Suppressor macrophage (primary cell): ENCODE results near the gene ARHGAP21.
"Not testable (repeated sequence)": the region's sequence is repeated elsewhere in the genome, so short reads cannot be mapped to it uniquely, and the experiment has no call there.

Source experiments
- DNase-seq, 4 experiments: peaks; one replicate each; pipeline ENCODE4 v3.0.0-alpha.2; 2020 to 2022

The ARHGAP21 gene

DNA sequence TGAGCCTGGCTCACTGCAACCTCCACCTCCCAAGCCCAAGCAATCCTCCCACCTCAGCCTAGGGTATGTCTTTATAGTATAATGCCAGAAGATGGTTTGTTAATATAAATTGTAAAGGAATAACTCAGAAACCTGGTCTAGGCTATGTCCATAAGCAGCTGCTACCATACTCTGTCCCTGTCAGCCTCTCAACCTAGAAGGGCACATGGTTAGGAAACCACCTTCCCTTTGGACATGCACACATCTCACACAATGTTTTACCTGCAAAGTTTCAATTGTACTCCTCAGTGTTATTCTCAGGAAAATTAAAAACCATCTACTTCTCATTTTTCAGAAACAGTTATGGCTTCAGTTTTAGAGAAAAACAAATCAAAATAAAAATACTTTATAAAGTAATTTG is 40.1 kb downstream of the ARHGAP21 start:
- no peak for DNase-seq

DNA sequence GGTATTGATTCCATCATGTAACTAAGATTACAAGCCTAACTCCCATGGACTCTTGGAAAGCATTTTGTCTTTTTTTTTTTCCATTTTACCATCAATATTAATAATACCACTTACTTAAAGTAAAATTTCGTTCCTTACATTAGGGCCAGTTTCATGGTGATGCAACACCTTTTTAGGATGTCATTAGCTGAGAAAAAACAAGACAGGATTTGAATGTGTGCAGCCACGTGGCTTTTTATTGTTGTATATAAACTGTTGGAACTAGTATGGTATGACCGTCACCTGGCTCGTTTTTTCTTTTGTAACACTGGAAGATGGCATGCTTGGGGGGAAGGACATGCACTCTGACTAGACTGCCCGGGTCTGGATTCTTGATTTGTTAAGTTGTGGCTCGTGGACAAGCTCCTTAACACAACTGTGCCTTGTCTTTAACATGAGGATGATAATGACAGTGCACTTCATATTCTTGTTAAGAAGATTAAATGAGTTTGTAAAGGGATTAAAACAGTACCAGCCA is 42.1 kb downstream of the ARHGAP21 start:
- DNase-seq = no peak

DNA sequence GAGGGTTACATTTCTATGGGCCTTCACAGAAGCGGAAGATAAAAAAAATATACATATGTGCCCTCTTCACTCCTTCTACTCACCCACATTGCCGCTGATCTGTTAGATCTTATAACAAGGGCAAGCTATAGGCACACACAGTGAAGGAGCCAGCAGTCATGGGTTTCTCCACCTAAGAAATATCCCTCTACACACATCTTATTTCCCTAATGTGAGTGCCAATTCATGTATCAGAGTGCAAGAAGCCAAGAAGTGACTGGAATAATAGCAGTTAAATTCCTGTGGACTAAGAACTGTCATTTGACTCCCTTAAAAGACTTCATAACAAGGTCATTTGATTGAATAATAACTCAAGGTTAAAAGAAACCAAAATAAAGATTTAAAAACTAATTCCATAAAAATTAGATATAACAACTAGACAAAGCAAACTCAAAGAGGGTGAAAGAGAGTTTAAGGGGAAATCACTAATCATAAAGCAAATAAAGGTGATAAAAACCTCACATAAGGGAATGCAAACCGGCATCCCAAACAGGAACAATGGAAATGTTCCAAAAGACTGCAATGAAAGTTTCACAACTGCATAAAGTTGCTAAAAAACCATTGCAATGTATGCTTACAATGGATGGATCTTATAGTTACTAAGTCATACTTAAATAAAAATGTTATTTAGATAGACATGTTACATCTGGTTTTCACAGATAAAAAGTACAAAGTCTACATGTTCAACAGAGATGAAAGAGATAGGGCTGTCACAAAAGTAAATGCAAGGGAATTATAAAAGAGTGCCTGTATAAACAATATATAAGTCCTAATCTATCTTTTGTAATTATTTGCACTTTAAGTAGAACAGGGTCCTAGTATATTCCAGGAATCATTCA is 42.8 kb downstream of the ARHGAP21 start:
- no peak for DNase-seq

DNA sequence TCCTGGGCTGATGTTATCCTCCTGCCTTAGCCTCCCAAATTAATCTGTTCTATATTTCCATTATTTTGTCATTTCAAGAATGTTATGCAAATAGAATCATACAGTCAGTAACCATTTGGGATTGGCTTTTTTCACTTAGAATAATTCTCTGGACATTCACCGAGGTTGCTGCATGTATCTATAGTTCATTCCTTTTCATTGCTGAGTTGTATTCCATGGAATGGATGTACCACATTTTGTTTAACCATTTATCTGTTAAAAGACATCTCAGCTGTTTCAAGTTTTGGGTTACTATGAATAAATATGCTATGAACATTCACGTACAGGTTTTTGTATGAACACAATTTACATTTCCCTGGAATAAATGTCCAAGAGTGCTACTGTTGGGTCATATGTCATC is 44.9 kb downstream of the ARHGAP21 start:
- no peak for DNase-seq

DNA sequence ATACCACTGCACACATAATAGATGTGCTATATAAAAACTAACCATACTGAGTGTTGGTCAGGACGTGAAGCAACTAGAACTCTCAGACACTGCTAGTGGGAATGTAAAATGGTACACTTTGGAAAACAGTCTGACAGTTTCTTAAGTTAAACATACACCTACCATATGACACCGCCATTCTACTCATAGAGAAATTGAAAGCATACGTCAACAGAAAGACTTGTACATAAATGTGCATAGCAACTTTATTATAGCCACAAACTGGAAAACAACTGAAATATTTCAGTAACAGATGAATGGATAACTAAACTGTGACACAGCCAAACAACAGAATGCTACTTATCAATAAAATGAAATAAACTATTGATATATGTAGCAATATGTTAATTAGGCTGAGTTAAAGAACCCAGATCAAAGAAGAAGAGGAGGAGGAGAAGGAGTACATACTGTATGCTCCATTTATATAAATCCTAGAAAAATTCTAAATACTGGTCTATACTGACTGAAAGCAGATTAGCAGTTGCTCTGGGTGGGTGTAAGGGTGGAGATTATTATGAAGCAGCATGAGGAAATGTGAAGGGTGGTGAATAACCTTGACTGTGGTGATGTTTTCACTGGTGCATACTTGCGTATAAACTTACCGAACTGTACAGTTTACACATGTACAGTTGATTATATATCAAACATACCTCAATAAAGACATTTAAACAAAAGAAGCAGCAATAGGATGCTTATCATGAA is 48.6 kb downstream of the ARHGAP21 start:
- DNase-seq = no peak

DNA sequence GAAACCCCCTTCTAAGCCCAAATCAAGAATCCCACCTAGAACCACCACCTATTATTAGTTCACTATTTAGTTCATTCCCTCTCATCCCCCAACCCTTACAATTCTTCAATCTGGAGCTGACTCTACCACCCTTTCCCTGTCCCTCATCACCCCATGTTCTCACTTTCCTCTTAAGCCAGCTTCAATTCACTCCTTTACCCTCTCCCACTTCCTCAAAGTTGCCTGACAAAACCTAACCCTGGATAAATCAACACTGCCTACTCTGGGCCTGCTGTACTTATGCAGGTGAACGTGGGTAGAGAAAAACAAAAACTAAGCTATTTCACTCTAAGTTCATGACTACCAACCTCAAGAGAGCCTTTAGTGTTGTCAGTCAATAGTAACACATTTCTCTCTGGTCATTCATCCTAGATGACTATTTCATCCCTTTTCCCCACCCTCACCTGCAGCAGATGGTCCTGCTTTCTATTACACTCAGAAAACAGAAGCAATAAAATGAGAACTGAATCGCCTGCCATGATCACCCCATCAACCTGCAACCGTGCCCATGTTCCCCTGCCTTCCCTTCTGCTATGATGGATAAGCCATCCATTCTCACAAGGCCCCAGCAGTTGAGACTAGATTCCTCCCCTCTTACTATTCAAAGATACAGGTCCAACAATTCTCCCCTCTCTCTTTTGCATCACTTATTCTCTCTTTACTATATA is 52.6 kb downstream of the ARHGAP21 start:
- DNase-seq = no peak

DNA sequence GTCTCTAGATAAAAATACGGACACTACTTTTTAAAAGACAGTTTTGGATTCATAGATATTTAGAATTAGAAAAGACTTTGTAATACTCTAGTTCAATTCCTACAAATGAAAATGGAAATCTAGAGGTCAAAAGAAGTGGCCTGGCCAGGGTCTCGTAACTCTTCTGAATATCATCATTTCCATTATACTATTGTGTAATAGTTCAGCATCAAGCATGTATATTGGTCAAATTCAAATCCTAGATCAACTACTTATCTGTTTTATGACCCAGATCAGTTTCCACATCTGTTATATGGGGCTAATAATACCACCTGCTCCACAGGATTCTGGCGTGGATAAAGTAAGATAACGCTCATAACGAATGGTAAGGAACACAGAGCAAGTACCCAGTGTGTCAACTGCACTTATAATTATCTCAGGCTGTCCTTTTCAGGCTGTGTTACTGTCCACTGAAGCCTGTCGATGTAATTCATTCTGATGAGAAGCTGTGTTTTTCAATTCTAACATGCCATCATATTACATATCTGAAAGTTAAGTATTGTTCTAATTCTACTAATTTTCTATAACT is 54.3 kb downstream of the ARHGAP21 start:
- no peak for DNase-seq

DNA sequence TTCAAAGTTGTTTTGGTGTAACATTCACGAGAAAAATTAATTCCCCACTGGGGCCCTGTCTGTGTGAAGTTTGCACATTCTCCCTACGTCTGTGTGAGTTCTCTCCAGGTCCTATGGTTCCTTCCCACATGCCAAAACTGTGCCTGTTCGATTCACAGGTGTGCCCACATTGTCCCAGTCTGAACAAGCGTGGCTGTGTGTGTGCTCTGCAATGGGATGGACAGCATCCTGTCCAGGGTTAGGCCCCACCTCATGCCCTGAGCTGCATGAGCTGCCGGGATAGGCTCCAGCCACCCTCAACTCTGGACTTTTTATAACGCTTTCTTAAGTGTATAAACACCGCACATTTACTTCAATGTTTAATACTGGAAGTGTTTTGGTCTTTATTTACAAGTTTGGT is 55.4 kb downstream of the ARHGAP21 start:
- DNase-seq = no peak

DNA sequence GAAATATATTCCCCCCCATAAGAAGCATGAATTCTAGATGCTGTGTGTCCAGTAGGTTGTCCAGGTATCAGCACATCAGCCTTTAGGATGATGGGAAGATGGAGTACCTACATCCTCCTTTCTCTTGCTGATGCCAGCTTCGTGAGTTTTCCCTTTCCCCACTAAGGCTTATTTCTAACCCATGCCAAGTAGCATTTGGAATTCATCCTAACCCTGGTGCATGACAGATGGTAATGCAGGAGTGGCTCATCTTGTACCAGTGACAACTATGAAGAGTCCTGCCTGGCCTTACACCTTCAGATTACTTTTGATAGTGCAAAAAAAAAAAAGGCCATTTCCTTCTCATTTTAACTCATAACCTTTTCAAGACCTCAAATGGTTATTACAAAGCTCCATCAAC is 58.7 kb downstream of the ARHGAP21 start:
- DNase-seq = no peak

DNA sequence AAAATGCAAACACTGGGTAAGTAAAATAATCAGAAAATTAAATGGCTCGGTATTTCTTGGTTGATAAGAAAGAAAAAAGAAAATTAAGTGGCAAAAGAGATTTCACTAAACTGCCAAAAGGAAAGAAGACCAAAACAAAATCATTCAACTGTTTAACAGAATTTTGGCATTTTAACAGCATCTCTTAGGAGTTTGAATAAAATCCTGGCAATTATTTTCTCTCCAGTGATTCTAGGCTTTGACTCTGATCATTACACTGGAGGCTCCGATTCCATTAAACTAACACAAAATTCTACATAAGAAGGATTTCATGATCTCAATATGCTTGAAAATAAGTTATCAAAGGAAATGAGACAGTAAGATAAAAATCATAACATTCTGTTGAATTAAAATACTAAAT is 62.3 kb downstream of the ARHGAP21 start:
- no peak for DNase-seq

DNA sequence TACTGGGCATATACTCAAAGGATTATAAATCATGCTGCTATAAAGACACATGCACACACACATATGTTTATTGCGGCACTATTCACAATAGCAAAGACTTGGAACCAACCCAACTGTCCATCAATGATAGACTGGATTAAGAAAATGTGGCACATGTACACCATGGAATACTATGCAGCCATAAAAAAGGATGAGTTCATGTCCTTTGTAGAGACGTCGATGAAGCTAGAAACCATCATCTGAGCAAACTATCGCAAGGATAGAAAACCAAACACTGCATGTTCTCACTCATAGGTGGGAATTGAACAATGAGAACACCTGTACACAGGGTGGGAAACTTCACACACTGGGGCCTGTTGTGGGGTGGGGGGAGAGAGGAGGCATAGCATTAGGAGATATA is 65.4 kb downstream of the ARHGAP21 start:
- DNase-seq = not testable (repeated sequence)

DNA sequence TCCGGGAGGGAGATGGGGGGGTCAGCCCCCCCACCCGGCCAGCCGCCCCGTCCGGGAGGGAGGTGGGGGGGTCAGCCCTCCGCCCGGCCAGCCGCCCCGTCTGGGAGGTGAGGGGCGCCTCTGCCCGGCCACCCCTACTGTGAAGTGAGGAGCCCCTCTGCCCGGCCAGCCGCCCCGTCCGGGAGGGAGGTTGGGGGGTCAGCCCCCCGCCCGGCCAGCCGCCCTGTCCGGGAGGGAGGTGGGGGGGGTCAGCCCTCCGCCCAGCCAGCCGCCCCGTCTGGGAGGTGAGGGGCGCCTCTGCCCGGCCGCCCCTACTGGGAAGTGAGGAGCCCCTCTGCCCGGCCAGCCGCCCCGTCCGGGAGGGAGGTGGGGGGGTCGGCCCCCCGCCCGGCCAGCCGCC is 67.4 kb downstream of the ARHGAP21 start:
- not testable (repeated sequence) for DNase-seq

DNA sequence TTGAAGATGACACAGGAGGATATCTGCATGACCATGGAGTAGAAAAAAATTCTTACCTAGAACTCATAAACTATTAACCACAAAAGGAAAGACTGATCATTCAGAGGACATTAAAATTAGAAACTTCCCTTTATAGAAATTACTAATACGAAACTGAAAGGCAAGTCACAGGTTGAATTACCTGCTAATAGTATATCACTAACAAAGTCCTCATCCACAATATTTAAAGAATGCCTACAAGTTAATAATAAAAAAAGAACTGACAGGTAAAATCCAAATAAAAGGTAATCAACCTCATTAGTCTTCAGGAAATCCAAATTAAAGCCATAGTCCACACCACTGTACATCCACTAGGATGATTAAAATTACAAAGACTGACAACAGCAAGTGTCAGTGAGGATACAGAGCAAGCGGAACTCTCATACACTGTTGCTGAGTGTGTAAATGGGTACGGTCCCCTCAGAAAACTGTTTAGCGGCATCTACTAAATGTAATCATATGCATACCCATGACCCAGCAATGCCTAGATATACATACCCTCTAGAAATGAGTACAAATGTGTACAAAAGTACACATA is 71.2 kb downstream of the ARHGAP21 start:
- DNase-seq = no peak

DNA sequence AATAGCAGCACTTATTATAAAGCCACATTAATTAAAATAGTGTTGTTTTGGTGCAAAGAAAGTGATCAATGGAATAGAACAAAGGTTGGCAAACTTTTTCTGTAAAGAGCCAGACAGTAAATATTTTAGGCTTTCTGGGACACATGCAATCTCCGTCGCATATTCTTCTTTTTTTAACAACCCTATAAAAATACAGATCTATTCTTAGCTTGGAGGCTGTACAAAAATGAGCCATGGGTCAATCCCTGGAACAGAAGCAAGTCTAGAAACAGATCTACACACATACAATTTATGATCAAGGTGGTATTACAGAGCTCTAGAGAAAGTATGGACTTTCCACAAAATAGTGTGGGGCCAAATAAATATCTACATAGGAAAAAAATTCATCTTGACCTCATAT is 71.8 kb downstream of the ARHGAP21 start:
- DNase-seq = no peak

DNA sequence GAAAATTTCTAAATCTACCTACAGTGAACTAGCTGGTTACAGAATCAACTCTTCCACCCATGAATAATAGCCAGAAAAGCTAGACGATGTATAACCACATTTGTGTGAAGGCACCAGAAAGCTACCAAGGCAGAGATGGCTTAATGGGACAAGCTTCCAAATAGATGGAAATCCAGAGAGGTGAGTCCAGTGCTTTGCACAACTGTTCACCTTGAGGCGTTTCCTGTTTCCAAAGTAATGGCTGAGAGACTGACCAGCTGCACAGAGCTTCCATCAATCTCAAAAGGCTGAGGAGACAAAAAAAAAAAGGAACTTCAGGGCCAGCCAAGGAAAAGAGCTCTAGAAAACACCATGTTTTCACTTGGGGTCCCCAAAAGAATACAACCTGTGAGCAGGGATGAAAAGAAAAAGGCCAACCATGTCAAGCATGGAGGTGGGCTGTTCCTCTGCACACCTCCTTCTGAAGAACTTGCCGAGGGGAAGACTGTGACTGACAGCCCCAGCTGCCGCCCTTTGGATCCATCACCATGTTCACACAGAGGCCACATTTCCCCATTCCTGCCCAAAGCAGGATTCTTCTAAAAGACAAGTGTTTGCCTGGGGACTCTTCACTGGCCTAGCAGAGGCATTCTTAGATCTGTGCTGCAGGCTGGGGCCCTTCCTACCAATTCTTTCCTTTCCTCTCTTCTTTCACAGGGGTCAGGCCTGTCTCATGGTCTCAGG is 72.9 kb downstream of the ARHGAP21 start:
- no peak for DNase-seq

DNA sequence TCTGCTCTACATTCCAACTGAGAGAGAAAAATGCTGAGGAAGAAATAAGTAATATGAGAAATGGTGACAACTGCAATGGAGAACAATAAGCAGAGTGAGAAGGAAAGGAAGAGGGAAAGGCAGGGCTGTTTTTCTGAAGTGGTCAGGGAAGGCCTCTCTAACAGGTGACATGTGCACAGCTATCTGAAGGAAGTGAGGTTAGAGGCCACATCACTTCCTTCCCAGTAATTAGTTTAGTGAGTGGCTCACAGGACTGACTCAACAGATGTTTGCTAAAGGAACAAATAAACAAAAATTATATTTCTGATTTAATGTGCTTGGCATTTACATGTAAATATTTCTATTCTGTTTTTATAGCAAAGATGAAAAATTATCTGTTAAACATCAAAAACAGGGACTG is 77.9 kb downstream of the ARHGAP21 start:
- peak in 2 of 4 experiments; percentile 8 to 10 for DNase-seq

DNA sequence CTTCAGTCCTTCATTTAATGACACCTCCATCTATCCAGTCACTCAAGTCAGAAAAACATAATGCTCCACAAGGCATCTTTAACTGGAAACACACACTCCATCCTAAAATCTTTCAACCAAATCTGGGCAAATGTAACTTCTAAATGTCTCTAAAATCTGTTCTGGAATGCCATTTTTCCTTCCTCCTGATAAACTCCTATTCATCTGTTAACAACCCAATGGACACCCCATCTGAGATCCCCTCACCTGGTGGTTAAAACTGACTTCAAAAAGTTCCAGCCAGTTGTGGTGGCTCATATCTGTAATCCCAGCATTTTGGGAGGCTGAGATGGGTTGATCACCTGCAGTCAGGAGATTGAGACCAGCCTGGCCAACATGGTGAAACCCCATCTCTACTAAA is 78.7 kb downstream of the ARHGAP21 start:
- no peak for DNase-seq

DNA sequence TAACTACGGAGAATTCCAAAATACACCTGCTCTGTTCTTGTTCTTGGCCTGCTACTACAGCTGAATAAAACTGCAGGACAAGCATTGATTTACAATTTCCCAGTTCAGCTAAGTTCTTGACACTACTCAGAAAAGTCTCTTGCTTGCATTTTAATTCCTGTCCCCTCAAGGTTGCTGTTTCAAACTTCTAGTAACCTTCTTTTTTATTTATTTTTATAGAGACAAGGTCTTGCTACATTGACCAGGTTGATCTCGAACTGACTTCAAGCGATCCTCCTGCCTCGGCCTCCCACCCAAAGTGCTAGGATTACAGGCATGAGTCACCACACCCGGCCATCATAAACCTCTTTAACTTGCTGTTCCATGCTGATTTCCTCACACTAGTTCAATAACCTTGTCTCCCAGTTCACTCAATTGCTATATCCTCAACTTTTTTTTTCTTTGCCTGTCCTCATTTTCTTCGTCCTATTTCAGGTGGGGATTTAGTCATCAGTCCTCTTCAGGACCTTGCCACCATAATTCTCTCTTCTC is 79.9 kb downstream of the ARHGAP21 start:
- no peak for DNase-seq

DNA sequence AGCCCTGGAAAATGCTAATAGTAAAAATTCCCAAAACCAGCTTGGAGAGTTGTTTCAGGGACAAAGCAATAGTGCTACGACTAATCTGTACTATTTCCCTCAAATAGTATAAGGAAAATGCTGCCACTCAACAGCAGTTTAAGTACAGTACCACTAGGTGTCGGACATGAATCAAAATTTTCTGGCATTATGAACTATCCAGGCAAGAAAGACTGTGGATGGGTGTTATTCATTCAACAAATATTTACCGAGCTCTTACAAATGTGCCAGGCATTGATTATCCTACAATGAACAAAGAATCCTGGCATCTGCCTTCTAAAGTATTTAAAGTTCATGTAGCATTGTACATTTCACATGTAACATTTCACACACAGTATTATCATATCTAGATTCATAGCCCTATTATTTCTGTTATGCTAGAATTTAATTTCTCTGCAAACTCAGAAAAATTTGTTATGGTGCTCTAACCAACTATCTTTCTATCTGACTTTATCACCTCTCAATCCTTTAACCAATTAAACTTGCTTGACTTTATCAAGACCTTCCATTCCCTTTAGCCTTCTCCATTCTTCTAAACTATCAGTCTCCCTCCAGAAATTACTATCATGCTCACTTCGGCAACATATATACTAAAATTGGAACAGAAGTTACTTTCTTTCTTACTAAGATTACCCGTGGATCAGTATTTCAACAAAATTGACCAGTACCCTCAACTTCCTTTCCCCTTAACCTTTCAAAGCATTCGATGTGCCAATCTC is 80.6 kb downstream of the ARHGAP21 start:
- peak; percentile 47 to 79 (median 58) for DNase-seq

DNA sequence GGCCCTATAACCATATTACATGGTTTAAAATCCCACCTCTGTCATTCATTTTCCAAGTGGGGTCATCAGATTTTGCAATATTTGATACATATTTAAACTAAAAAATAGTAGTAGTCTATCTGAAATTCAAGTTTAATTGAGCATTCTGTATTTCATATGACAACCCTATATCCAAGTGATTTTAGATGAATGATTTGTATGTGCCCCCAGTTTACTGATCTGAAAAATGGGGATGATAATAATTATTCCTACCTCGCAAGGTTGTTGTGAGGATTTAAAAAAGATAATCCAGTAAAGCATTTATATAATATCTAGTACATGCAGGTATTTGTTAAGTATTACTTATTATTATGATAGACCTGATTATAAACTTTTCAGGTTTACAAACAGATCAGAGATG is 84.6 kb downstream of the ARHGAP21 start:
- no peak for DNase-seq

DNA sequence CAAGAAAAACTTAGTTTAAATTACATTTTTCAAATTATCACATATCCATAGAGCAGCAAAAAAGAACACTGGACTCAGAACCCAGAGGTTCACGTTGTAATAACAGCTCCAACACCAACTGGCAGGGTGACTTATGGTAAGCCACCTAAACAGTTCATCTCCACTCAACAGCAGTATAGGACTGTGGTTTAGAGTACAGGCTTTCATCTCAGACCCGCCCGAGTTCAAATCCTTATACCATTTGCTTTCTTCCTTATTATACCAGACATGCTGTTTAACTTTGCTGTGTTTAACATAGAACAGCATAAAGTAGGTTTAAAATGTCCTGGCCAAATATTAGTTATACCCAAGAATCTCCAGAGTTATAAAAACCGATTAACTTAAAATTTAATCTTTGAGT is 97.9 kb downstream of the ARHGAP21 start:
- no peak for DNase-seq
